HFF-Myc (cell line): ENCODE data around the gene WRAP73.
A peak's percentile ranks its signal among the peaks of the same experiment; 100 is the strongest.

Experiments used
- DNase-seq: peaks from one replicate; pipeline ENCODE4 v3.0.0-alpha.2; 2011; ENCODE audit warnings: low read depth; ENCODE audit errors: extremely low read depth
- H3K4me3 ChIP-seq: replicated peaks from 2 replicates; pipeline ENCODE4 v1.5.1; 2011; ENCODE audit warnings: low read depth, mild to moderate bottlenecking, control low read depth, low read length
- TF ChIP-seq, protein P1 (sequence below): IDR thresholded peaks from 2 replicates; pipeline ENCODE4 v1.5.1; 2012; ENCODE audit warnings: mild to moderate bottlenecking, low read depth, low read length, control low read depth; ENCODE audit errors: missing control alignments

The WRAP73 gene

DNA sequence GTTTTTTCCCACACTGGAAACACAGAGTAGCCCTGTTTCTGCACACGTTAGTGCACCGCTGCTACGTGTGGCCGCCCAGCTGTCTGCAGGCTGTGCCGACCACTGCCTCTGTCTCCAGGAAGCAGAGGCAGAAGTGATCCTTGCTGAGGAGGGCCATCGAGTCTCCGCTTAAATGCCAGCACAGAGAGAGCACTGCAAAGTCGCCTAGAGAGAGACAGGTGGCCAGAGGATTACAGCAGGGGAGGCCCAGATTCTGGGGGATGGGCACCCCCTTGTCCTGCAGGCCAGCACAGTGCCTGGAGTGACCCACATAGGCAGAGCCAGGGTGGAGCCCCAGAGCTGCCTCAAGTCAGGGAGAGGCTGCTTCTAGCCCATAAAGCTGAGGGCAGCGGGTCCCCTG, 19.0 kb downstream of the WRAP73 start:
- H3K4me3 ChIP-seq = no peak overlapping the region
- TF ChIP-seq, protein P1, sequence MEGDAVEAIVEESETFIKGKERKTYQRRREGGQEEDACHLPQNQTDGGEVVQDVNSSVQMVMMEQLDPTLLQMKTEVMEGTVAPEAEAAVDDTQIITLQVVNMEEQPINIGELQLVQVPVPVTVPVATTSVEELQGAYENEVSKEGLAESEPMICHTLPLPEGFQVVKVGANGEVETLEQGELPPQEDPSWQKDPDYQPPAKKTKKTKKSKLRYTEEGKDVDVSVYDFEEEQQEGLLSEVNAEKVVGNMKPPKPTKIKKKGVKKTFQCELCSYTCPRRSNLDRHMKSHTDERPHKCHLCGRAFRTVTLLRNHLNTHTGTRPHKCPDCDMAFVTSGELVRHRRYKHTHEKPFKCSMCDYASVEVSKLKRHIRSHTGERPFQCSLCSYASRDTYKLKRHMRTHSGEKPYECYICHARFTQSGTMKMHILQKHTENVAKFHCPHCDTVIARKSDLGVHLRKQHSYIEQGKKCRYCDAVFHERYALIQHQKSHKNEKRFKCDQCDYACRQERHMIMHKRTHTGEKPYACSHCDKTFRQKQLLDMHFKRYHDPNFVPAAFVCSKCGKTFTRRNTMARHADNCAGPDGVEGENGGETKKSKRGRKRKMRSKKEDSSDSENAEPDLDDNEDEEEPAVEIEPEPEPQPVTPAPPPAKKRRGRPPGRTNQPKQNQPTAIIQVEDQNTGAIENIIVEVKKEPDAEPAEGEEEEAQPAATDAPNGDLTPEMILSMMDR = no peak
- no peak for DNase-seq

DNA sequence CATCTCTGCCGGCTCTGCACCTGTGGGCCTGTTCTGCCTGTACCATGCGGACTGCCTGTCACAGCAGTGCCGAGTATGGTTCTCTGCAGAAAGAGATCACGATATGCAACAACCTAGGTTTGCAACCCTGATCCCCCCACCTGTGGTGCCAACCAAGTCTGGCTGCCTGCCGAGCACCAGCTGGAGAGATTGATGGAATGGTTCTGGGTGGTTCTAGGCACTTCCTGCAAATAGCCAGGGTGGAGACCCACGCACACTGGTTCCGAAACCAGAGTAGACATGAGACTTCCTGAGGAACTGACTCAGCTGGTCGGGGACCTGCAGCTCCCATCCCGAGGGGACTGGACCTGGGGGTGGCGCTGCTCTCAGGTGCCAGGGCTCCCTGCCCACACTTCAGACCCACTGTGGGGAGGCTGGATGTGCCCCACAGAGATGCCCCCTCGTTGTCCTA, 19.7 kb downstream of the WRAP73 start:
- no peak for DNase-seq
- TF ChIP-seq, protein P1 = no peak
- no peak overlapping the region for H3K4me3 ChIP-seq

DNA sequence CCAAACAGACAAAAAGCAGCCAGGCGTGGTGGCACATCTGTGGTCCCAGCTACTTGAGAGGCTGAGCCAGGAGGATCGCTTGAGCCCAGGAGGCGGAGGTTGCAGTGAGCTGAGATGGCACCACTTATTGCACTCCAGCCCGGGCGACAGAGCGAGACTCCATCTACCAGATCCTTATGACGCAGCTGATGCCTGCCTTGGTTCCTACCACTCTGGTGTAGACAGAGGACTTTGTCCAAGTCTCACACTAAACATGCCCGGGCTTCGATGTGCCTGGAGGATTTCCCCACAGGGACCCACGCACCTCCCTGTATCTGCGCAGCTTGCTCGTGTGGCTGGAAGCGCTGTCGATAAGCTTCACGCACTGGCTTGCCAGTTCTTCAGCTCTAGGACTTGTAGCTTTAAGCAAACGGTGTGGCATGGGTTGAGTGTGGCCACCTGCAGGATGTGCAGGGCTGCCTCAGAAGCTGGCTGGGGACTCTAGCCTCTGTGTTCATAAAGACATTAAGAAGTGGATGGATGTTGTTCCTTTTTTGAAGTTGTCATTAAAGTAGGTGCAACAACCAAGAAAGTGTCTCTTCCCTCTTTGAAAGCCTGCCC, 20.2 kb downstream of the WRAP73 start:
- no peak for DNase-seq

DNA sequence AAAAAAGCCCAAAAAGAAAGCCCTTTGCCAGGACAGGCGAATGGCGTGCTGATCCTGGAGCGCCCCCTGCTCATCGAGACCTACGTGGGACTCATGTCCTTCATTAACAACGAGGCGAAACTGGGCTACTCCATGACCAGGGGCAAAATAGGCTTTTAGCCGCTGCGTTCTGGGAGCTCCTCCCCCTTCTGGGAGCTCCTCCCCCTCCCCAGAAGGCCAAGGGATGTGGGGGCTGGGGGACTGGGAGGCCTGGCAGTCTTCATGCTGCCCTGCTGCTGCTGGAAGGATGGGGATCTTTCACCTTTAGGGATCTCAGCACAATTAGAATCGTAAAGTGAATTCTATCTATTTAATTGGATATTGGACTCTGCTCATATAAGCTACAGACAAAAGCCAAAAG, 21.5 kb downstream of the WRAP73 start:
- no peak for DNase-seq
- TF ChIP-seq, protein P1 = no peak
- H3K4me3 ChIP-seq = no peak overlapping the region

More for the DNA sequence above, 20.2 kb downstream of the WRAP73 start:
- TF ChIP-seq, protein P1 = no peak
- no peak overlapping the region for H3K4me3 ChIP-seq

DNA sequence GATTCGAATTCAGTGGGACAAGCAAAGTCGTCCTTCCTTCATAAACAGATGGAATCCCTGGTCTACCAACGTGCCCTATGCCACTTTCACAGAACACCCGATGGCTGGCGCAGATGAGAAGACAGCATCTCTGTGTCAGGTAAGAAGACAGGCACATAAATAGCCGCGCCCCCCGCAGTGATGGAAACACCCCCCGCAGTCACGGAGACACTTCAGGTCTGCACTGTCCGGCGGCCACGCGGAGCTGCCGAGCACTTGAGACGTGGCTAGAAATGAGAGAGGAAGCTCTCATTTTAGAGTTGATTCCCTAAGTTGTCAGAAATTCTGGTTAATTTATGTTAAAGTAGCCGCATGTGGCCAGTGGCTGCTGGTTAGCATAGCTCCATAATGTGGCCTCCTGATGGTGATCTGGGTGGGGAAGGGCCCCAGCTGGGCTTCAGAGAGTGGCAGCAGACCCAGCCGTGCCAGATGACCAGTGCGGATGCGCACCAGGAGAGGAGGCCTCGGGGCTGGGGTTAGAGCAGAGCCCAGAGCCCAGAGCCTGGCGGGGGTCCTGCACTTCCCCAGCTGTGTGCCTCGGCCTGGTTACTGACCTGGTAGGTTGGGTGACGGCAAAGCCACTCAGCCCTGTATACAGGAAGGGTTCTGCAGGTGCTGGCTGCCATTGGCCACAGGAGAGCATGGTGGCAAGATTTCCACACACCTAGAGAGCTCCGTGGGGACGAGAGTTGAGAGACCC, 22.2 kb downstream of the WRAP73 start:
- TF ChIP-seq, protein P1 = no peak
- H3K4me3 ChIP-seq = no peak overlapping the region
- no peak for DNase-seq

DNA sequence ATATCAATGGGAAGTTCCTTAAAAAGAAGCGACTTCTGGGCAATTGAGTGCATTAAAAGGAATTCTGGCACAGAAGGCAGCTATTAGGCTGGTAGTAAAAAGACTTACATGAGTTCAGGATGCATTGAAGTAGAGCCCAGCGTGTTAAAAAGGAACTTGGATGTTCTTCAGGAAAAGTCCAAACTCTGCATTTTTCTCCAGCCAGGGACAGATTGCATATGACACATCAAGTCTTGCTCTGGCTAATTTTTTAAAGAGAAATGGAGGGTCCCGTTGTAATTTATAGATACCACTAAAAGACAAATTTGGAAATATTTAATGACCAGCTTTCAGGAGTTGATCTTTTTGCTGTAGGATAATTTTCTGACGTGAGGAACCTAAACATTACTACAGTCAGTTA, 23.9 kb downstream of the WRAP73 start:
- DNase-seq = no peak
- H3K4me3 ChIP-seq = peak overlapping the region; percentile 67
- TF ChIP-seq, protein P1 = no peak
